HG03039 (cell line): ENCODE measurements around the gene ZNF90.
"Not testable (repeated sequence)": the region's sequence is repeated elsewhere in the genome, so short reads cannot be mapped to it uniquely, and the experiment has no call there.

ENCODE experiments used
- ATAC-seq: cut with Tn5 transposase; IDR thresholded peaks from one replicate; pipeline ENCODE4 v1.9.1; 2021; ENCODE audit warnings: mild to moderate bottlenecking, moderate library complexity; ENCODE audit not compliant: unreplicated experiment

The ZNF90 gene

GRCh38 chr19:20102097-20102496 lies 24.3 kb downstream of the ZNF90 start:
- ATAC-seq: no peak

DNA sequence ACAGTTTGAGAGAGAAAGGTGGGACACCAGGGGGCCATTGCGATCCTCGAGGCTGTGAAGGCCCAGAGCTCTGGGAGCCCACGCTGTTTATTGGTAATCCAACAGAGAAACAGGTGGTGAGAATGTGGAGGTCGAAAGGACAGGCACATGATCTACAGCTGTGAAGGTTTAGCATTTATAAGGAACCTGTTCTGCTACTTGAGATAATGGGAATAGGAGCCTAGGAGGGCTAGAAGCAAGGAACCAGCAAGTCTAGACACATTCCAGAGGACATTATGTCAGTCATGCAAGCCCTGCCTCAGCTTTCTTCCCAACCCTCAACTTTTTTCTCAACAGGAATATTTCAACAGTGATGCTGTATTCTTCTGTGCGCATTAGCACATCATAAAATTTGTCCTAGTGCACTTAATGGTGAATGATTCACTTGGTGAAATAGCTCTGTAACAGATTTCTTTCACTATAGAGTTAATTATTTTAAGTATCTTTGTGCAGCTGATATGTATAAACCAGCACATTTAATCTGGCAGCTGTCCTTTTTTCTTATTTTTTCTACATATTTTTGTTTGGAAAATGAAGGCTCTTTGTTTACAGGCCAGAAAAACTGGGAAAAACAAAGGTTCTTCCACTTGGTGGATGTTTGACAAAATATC lies 25.4 kb downstream of the ZNF90 start:
- ATAC-seq: no peak

- no peak for ATAC-seq
Measured at GRCh38 chr19:20107301-20107700, 29.5 kb downstream of the ZNF90 start.

DNA sequence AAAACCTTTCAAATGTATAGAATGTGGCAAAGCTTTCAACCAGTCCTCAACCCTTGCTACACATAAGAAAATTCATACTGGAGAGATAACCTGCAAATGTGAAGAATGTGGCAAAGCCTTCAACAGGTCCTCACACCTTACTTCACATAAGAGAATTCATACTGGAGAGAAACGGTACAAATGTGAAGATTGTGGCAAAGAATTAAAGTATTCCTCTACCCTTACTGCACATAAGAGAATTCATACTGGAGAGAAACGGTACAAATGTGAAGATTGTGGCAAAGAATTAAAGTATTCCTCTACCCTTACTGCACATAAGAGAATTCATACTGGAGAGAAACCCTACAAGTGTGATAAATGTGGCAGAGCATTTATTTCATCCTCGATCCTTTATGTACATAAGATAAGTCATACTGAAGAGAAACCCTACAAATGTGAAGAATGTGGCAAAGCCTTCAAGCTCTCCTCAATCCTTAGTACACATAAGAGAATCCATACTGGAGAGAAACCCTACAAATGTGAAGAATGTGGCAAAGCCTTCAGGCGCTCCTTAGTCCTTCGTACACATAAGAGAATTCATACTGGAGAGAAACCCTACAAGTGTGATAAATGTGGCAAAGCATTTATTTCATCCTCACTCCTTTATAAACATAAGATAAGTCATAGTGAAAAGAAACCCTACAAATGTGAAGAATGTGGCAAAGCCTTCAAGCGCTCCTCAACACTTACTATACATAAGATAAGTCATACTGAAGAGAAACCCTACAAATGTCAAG lies 40.5 kb downstream of the ZNF90 start:
- ATAC-seq: not testable (repeated sequence)

DNA sequence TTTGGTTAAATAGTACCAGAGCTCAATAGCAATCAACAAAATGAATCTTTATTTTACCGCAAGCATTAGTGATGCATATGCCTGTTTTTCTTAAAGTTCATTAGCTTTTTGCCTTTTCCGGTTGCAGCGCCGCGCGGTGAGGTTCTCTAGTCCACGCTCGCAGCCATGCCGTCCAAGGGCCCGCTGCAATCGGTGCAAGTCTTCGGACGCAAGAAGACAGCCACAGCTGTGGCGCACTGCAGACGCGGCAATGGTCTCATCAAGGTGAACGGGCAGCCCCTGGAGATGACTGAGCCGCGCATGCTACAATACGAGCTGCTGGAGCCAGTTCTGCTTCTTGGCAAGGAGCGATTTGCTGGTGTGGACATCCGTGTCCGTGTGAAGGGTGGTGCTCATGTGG lies 47.1 kb downstream of the ZNF90 start:
- ATAC-seq: no peak

DNA sequence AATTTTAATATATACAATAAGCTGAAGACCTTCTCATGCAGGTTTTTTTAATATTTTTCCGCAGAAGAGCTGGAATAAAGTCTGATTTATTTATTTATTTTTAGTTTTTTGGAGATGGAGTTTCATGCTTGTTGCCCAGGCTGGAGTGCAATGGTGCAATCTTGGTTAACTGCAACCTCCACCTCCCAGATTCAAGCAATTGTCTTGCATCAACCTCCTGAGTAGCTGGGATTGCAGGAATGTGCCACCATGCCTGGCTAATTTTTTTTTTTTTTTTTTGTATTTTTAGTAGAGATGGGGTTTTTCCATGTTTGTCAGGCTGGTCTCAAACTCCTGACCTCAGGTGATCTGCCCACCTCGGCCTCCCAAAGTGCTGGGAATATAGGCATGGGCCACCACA lies 55.1 kb downstream of the ZNF90 start:
- ATAC-seq: not testable (repeated sequence)

DNA sequence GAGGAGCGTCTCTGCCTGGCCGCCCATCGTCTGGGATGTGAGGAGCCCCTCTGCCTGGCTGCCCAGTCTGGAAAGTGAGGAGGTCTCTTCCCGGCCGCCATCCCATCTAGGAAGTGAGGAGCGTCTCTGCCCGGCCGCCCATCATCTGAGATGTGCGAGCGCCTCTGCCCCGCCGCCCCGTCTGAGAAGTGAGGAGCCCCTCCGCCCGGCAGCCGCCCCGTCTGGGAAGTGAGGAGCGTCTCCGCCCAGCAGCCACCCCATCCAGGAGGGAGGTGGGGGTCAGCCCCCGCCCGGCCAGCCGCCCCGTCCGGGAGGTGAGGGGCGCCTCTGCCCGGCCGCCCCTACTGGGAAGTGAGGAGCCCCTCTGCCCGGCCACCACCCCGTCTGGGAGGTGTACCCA lies 59.9 kb downstream of the ZNF90 start:
- ATAC-seq: not testable (repeated sequence)

DNA sequence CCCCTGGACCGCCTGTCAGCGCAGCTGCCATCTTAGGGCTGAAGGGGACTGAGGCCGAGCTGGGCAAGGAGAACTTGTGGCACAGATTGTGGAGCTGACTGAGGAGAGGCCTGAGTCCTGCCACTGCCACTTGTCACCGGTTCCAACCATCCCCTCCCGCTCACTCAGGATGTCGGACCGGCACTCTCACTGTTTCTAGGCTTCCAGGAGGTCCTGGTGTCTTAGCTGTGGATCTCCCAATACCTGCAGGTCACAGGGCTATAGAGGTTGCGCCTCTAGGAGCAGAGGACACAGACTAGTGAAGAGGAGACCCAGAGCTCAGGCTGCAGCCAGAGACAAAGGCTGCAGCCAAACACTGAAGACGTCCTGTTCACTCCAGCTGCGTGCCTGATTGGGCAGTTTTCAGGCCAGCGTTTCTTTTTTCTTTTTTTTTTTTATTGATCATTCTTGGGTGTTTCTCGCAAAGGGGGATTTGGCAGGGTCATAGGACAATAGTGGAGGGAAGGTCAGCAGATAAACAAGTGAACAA lies 73.9 kb downstream of the ZNF90 start:
- no peak for ATAC-seq

GRCh38 chr19:20152506-20152905 lies 74.7 kb downstream of the ZNF90 start:
- not testable (repeated sequence) for ATAC-seq

DNA sequence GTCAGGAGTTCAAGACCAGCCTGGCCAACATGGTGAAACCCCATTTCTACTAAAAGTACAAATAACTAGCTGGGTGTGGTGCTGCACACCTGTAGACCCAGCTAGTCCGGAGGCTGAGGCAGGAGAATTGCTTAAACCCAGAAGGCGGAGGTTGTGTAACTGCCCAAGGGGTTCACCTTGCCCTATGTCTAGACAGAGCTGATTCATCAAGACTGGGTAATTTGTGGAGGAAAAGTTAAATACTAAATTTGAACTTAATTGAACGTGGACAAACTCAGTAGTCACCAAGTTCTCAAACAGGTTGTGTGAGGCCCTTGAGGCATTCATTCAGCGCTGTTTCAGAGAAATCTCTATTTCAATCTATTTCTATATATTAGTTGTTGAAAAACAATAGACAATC lies 75.5 kb downstream of the ZNF90 start:
- no peak for ATAC-seq

- no peak for ATAC-seq
Measured at GRCh38 chr19:20154636-20155035, 76.8 kb downstream of the ZNF90 start.

DNA sequence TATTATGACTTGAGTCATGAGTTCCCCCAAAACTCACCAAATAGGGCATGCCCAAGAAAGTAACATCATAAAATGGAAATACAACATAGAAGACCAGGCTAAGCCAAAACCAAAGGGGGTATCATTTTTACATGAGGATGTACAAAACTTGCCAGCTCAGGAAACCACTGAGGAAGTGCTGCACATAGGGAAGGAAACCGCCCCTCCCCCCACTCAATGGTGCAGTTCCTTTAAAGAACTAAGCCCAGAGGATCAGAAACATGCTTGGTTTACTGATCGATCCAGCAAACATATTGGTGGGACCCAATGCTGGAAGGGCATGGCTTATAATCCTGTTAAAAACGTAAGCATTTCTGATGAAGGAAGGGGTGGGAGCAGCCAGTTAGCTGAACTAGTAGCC lies 85.0 kb downstream of the ZNF90 start:
- ATAC-seq: no peak

DNA sequence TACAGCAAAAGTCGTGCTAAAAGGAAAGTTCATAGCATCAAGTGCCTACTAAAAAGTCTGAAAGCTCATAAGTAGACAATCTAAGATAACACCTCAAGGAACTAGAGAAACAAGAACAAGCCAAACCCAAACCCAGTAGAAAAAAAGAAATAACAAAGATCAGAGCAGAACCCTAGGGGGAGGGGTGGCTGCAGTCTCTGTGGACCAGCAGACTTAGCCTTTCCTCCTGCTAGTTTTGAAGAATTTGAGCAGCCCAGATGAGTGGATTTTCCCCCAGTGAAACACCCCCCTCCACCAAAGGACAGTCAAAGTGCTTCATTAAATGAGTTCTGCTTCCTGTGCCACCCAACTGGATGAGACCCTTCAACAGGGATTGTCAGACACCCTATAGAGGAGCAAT lies 86.7 kb downstream of the ZNF90 start:
- no peak for ATAC-seq

GRCh38 chr19:20165971-20166592 lies 88.3 kb downstream of the ZNF90 start:
- no peak for ATAC-seq

DNA sequence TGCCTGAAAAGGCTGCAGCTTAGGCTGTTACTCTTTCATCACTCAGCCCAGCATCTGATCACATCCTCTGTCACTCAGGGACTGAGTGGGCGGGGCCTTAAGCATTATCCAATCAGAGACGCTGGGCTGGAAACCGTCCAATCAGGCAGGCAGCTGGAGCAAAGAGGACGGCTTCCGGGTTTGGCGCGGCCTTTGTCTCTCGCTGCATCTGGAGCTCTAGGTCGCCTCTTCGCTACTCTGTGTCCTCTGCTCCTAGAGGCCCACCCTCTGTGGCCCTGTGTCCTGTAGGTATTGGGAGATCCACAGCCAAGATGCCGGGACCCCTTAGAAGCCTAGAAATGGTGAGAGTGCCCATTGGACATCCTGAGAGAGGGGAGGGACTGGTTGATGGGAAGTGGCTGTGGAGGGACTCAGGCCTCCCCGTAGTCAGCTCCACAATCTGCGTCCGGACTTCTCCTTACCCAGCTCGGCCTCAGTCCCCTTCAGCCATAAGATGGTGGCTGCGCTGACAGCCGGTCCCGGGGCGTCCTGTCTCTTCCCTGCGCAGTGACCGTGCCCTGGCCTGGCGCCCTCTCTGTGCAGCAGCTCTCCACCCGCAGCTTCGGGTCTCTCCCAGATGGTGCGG lies 89.3 kb downstream of the ZNF90 start, which contains the start of gene ZNF486:
Gene ZNF486 (plus strand): TSS at position 195 of the 625 bp plus-strand sequence. CDS start 117 bp downstream, at position 312.
- peak; percentile 93 for ATAC-seq

DNA sequence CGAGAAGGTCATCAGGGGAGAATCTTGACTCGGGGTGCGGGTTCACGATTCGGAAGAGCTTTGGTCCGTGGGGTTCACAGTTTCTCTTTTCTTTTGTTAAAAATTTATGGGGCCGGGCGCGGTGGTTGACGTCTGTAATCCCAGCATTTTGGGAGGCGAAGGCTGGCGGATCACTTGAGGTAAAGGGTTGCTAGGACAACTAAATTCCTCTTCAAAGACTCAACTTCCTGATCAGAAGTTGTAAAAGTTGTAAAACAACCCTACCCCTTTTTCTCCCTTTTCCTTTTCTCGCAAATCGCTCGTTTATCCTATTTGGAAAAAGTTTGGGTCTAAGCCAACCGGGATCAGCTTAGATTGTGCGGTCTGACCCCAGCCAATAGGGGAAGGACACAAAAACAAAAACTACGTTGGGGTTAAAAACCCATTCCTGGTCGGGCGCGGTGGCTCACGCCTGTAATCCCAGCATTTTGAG lies 89.9 kb downstream of the ZNF90 start:
- ATAC-seq: no peak
